Heart right ventricle (tissue), 16 donors: ENCODE data around the gene TMPRSS11D. TPM values are rescaled to one million over a fixed set of nuclear protein-coding genes. Genes with fewer than 3 reads are reported as not detected.

Source experiments
- ATAC-seq, 8 donors: fragments of 200-7000 bp; cut with Tn5 transposase; one replicate each; pipeline ENCODE4 v1.9.1; 2020; ENCODE audit warnings: mild to moderate bottlenecking in 8 of 8, moderate library complexity in 8 of 8, moderate number of reproducible peaks in 1 of 8
- DNase-seq, 2 donors: peaks; one replicate each; pipeline ENCODE4 v3.0.0-alpha.2; 2020
- H3K27ac ChIP-seq, 10 donors: fragments of 200-600 bp; sonication (generic) in 2 of 10; one replicate each; pipeline versions ENCODE4 v1.5.0 to v1.8.0; 2020 to 2022; ENCODE audit warnings: mild to moderate bottlenecking in 3 of 10
- H3K27me3 ChIP-seq, 7 donors: fragments of 200-600 bp; one replicate each; pipeline ENCODE4 v1.8.0; 2021 to 2022; ENCODE audit warnings: mild to moderate bottlenecking in 2 of 7
- H3K36me3 ChIP-seq, 9 donors: fragments of 200-600 bp; sonication (generic) in 1 of 9; one replicate each; pipeline versions ENCODE4 v1.5.0 to v1.8.0; 2020 to 2022; ENCODE audit warnings: mild to moderate bottlenecking in 2 of 9
- H3K4me1 ChIP-seq, 9 donors: fragments of 200-600 bp; sonication (generic) in 1 of 9; one replicate each; pipeline versions ENCODE4 v1.5.0 to v1.8.0; 2020 to 2022; ENCODE audit warnings: mild to moderate bottlenecking in 4 of 9
- H3K4me3 ChIP-seq, 10 donors: fragments of 200-600 bp; sonication (generic) in 2 of 10; one replicate each; pipeline versions ENCODE4 v1.5.0 to v1.8.0; 2020 to 2022; ENCODE audit warnings: mild to moderate bottlenecking in 7 of 10, moderate library complexity in 2 of 10
- H3K9me3 ChIP-seq, 11 donors: fragments of 200-600 bp in 10 of 11; sonication (generic) in 2 of 11; one replicate each; pipeline versions ENCODE4 v1.5.0 to v1.8.0; 2013 to 2022; ENCODE audit warnings: mild to moderate bottlenecking in 2 of 11, control low read depth in 1 of 11, moderate library complexity in 1 of 11
- CTCF ChIP-seq, 9 donors: fragments of 200-600 bp; sonication (generic) in 2 of 9; IDR thresholded peaks; one replicate each; pipeline versions ENCODE4 v1.5.0 to v1.8.0; 2021 to 2022; ENCODE audit warnings: antibody characterized with exemption in 9 of 9, mild to moderate bottlenecking in 5 of 9, moderate library complexity in 1 of 9
- WGBS, 2 donors: extraction: QIAGEN DNeasy Blood & Tissue Kit; methylation state at CpG; one replicate each; pipeline ENCODE4 v1.1.7; 2013; ENCODE audit warnings: inconsistent platforms in 1 of 2; 5-methylcytosine and 5-hydroxymethylcytosine counted together
- intact Hi-C, 10 donors: fragments of 100-400 bp; cut with DNase I; formaldehyde crosslinking; loops; one replicate each; pipeline versions ENCODE4 v1.11.1 to v1.14.2; 2022
- polyA plus RNA-seq, 2 donors: library from polyadenylated mRNA; stranded (reverse); fragments of 200-250 nt; gene quantifications; one replicate each; pipeline ENCODE4 v1.2.3, GENCODE V29; 2013
- total RNA-seq, 10 donors: library from RNA; stranded (reverse); fragmentation: NEBNext Ultra II Directional in 3 of 10; extraction: Animal tissue kit (Norgen Biotek cat#: 25700) in 3 of 10; gene quantifications; one replicate each; pipeline versions ENCODE4 v1.2.1 to v1.2.4, GENCODE V29; 2021 to 2023
- donor health status: Arrhythmogenic right ventricular cardiomyopathy.
- donor health status: ischemic (EF 13 %, LVEDD 7.1; RV severe dilation, severe dysfunction).
- donor health status: healthy with polysubstance abuse.
- donor health status: DM: no; HTN: yes; CAD: no.
- donor health status: DM: no; HTN: no; CAD: no.
- donor health status: ischemic (EF 25% LVEDD 6.9; RV normal size, moderate dysfunction).
- donor health status: ischemic (EF 25% LVEDD 5.7; RV mildly dilated, moderate dysfunction).
- donor health status: healthy.
- donor health status: DM: yes; HTN: yes; CAD: no.
- donor health status: Ischemic cardiomyopathy.
- donor health status: ischemic (EF 35%, LVEDD 5.7; RV mildly dilated, moderate dysfunction).
- donor health status: nonischemic (EF 11% LVEDD 7.7; RV severe dilation, severe dysfunction).
- donor health status: DM: yes; HTN: yes; CAD: no.
- donor health status: PGD.
- donor health status: ischemic (EF 29% LVEDD 5.4; RV normal size, mild dysfunction).
- donor health status: nonischemic (EF 23%, LVEDD 6.1; RV moderate dilation, normal function).

The TMPRSS11D gene
- total and polyA plus RNA-seq, 12 donors: 0.03 TPM; not detected in 11

- H3K36me3 ChIP-seq: no peaks in the 10 kb centered on the region
- TF ChIP-seq CTCF (IDR thresholded peaks at IDR 0.05): no peak
- H3K4me3 ChIP-seq: no peak overlapping the region
- no peak overlapping the region for H3K27ac ChIP-seq
- 75 to 76% methylated on average over 4 of the region's 4 CpGs for WGBS, 2 donors
- intact Hi-C loops: loop anchor here in 1 of 10 donors (5.0 kb wide), 1 partner anchor 308 kb away; no protein-coding TSS in a partner anchor
- H3K4me1 ChIP-seq: no peaks in the 10 kb centered on the region
- ATAC-seq (no peak), DNase-seq (no peak)
- no peaks in the 10 kb centered on the region for H3K27me3 ChIP-seq
- peaks cover 0 to 18% (median 0%) of the 10 kb centered on the region in 11 donors for H3K9me3 ChIP-seq
Observed at GRCh38 chr4:67869580-67870190, 14.1 kb downstream of the TMPRSS11D start.

GRCh38 chr4:67861513-67861912, 22.3 kb downstream of the TMPRSS11D start:
- Histone ChIP-seq H3K36me3 (no peaks in the 10 kb centered on the region), H3K4me1 (no peaks in the 10 kb centered on the region), H3K27ac (no peak overlapping the region), H3K27me3 (no peaks in the 10 kb centered on the region), H3K4me3 (no peak overlapping the region), H3K9me3 (peaks cover 0 to 10% (median 0%) of the 10 kb centered on the region in 11 donors)
- intact Hi-C loops: no loop called here
- TF ChIP-seq CTCF (IDR thresholded peaks at IDR 0.05): no peak
- ATAC-seq: no peak
- 63 to 75% methylated on average over 6 of the region's 6 CpGs for WGBS, 2 donors
- no peak for DNase-seq

- H3K4me1 ChIP-seq: no peaks in the 10 kb centered on the region
- DNase-seq (no peak), ATAC-seq (no peak)
- 42 to 44% methylated on average over 2 of the region's 2 CpGs for WGBS, 2 donors
- peaks cover 0 to 10% (median 0%) of the 10 kb centered on the region in 11 donors for H3K9me3 ChIP-seq
- H3K4me3 ChIP-seq: no peak overlapping the region
- H3K36me3 ChIP-seq: no peaks in the 10 kb centered on the region
- no peak overlapping the region for H3K27ac ChIP-seq
- no peaks in the 10 kb centered on the region for H3K27me3 ChIP-seq
- intact Hi-C loops: no loop called here
- TF ChIP-seq CTCF (IDR thresholded peaks at IDR 0.05): no peak
Observed at GRCh38 chr4:67853336-67853735, 30.5 kb downstream of the TMPRSS11D start.

- H3K4me1 ChIP-seq: no peaks in the 10 kb centered on the region
- no peak for TF ChIP-seq CTCF (IDR thresholded peaks at IDR 0.05)
- H3K9me3 ChIP-seq: peaks cover 0 to 6% (median 0%) of the 10 kb centered on the region in 11 donors
- intact Hi-C loops: no loop called here
- ATAC-seq (no peak), DNase-seq (no peak)
- H3K27me3 ChIP-seq: no peaks in the 10 kb centered on the region
- WGBS, 2 donors: 92 to 94% methylated on average over 2 of the region's 2 CpGs
- no peaks in the 10 kb centered on the region for H3K36me3 ChIP-seq
- no peak overlapping the region for H3K4me3 ChIP-seq
- no peak overlapping the region for H3K27ac ChIP-seq
Observed at GRCh38 chr4:67820903-67821302, 62.9 kb downstream of the TMPRSS11D start.
